Heart right ventricle (tissue), 16 donors: Measurements from ENCODE around the gene ITGAX. TPM values are rescaled to one million over a fixed set of nuclear protein-coding genes. Genes with fewer than 3 reads are reported as not detected.

ENCODE experiments used
- ATAC-seq, 8 donors: fragments of 200-7000 bp; cut with Tn5 transposase; one replicate each; pipeline ENCODE4 v1.9.1; 2020; ENCODE audit warnings: mild to moderate bottlenecking in 8 of 8, moderate library complexity in 8 of 8, moderate number of reproducible peaks in 1 of 8
- DNase-seq, 2 donors: peaks; one replicate each; pipeline ENCODE4 v3.0.0-alpha.2; 2020
- H3K27ac ChIP-seq, 10 donors: fragments of 200-600 bp; sonication (generic) in 2 of 10; one replicate each; pipeline versions ENCODE4 v1.5.0 to v1.8.0; 2020 to 2022; ENCODE audit warnings: mild to moderate bottlenecking in 3 of 10
- H3K27me3 ChIP-seq, 7 donors: fragments of 200-600 bp; one replicate each; pipeline ENCODE4 v1.8.0; 2021 to 2022; ENCODE audit warnings: mild to moderate bottlenecking in 2 of 7
- H3K36me3 ChIP-seq, 9 donors: fragments of 200-600 bp; sonication (generic) in 1 of 9; one replicate each; pipeline versions ENCODE4 v1.5.0 to v1.8.0; 2020 to 2022; ENCODE audit warnings: mild to moderate bottlenecking in 2 of 9
- H3K4me1 ChIP-seq, 9 donors: fragments of 200-600 bp; sonication (generic) in 1 of 9; one replicate each; pipeline versions ENCODE4 v1.5.0 to v1.8.0; 2020 to 2022; ENCODE audit warnings: mild to moderate bottlenecking in 4 of 9
- H3K4me3 ChIP-seq, 10 donors: fragments of 200-600 bp; sonication (generic) in 2 of 10; one replicate each; pipeline versions ENCODE4 v1.5.0 to v1.8.0; 2020 to 2022; ENCODE audit warnings: mild to moderate bottlenecking in 7 of 10, moderate library complexity in 2 of 10
- H3K9me3 ChIP-seq, 11 donors: fragments of 200-600 bp in 10 of 11; sonication (generic) in 2 of 11; one replicate each; pipeline versions ENCODE4 v1.5.0 to v1.8.0; 2013 to 2022; ENCODE audit warnings: mild to moderate bottlenecking in 2 of 11, control low read depth in 1 of 11, moderate library complexity in 1 of 11
- CTCF ChIP-seq, 9 donors: fragments of 200-600 bp; sonication (generic) in 2 of 9; IDR thresholded peaks; one replicate each; pipeline versions ENCODE4 v1.5.0 to v1.8.0; 2021 to 2022; ENCODE audit warnings: antibody characterized with exemption in 9 of 9, mild to moderate bottlenecking in 5 of 9, moderate library complexity in 1 of 9
- WGBS, 2 donors: extraction: QIAGEN DNeasy Blood & Tissue Kit; methylation state at CpG; one replicate each; pipeline ENCODE4 v1.1.7; 2013; ENCODE audit warnings: inconsistent platforms in 1 of 2; 5-methylcytosine and 5-hydroxymethylcytosine counted together
- intact Hi-C, 10 donors: fragments of 100-400 bp; cut with DNase I; formaldehyde crosslinking; loops; one replicate each; pipeline versions ENCODE4 v1.11.1 to v1.14.2; 2022
- polyA plus RNA-seq, 2 donors: library from polyadenylated mRNA; stranded (reverse); fragments of 200-250 nt; gene quantifications; one replicate each; pipeline ENCODE4 v1.2.3, GENCODE V29; 2013
- total RNA-seq, 10 donors: library from RNA; stranded (reverse); fragmentation: NEBNext Ultra II Directional in 3 of 10; extraction: Animal tissue kit (Norgen Biotek cat#: 25700) in 3 of 10; gene quantifications; one replicate each; pipeline versions ENCODE4 v1.2.1 to v1.2.4, GENCODE V29; 2021 to 2023
- donor health status: Arrhythmogenic right ventricular cardiomyopathy.
- donor health status: ischemic (EF 13 %, LVEDD 7.1; RV severe dilation, severe dysfunction).
- donor health status: healthy with polysubstance abuse.
- donor health status: DM: no; HTN: yes; CAD: no.
- donor health status: DM: no; HTN: no; CAD: no.
- donor health status: ischemic (EF 25% LVEDD 6.9; RV normal size, moderate dysfunction).
- donor health status: ischemic (EF 25% LVEDD 5.7; RV mildly dilated, moderate dysfunction).
- donor health status: healthy.
- donor health status: DM: yes; HTN: yes; CAD: no.
- donor health status: Ischemic cardiomyopathy.
- donor health status: ischemic (EF 35%, LVEDD 5.7; RV mildly dilated, moderate dysfunction).
- donor health status: nonischemic (EF 11% LVEDD 7.7; RV severe dilation, severe dysfunction).
- donor health status: DM: yes; HTN: yes; CAD: no.
- donor health status: PGD.
- donor health status: ischemic (EF 29% LVEDD 5.4; RV normal size, mild dysfunction).
- donor health status: nonischemic (EF 23%, LVEDD 6.1; RV moderate dilation, normal function).

The ITGAX gene
- total and polyA plus RNA-seq, 12 donors = 0.79 to 18.5 (median 1.9) TPM

- ATAC-seq = peak in 1 of 8 donors; percentile 20
- Histone ChIP-seq H3K9me3 (peaks cover 0 to 6% (median 0%) of the 10 kb centered on the region in 11 donors), H3K4me1 (peaks cover 0 to 2% (median 0%) of the 10 kb centered on the region in 9 donors), H3K27me3 (peaks cover 0 to 35% (median 4%) of the 10 kb centered on the region in 7 donors), H3K4me3 (no peak overlapping the region), H3K36me3 (peaks cover 0 to 50% (median 0%) of the 10 kb centered on the region in 9 donors), H3K27ac (no peak overlapping the region)
- intact Hi-C loops = no loop called here
- WGBS, 2 donors = 71 to 75% methylated on average over 12 of the region's 12 CpGs
- no peak for DNase-seq
- TF ChIP-seq CTCF (IDR thresholded peaks at IDR 0.05) = no peak
These were observed 25.2 kb downstream of the ITGAX start for GRCh38 chr16:31380201-31380600.

GRCh38 chr16:31382485-31383161, 27.6 kb downstream of the ITGAX start:
- Histone ChIP-seq H3K27ac (no peak overlapping the region), H3K27me3 (peaks cover 0 to 39% (median 4%) of the 10 kb centered on the region in 7 donors), H3K4me3 (no peak overlapping the region), H3K36me3 (peaks cover 0 to 35% (median 0%) of the 10 kb centered on the region in 9 donors), H3K9me3 (no peaks in the 10 kb centered on the region), H3K4me1 (peaks cover 0 to 10% (median 0%) of the 10 kb centered on the region in 9 donors)
- intact Hi-C loops = no loop called here
- ATAC-seq (peak; percentile 75 to 90 (median 88)), DNase-seq (peak; percentile 62 to 67)
- TF ChIP-seq CTCF (IDR thresholded peaks at IDR 0.05) = peak; percentile 17 to 85 (median 64)
- 19 to 22% methylated on average over 14 of the region's 14 CpGs for WGBS, 2 donors

GRCh38 chr16:31385680-31386079, 30.7 kb downstream of the ITGAX start:
- intact Hi-C loops = no loop called here
- WGBS, 2 donors = 84% methylated on average over 4 of the region's 4 CpGs
- H3K4me1 ChIP-seq = peaks cover 0 to 10% (median 0%) of the 10 kb centered on the region in 9 donors
- peaks cover 0 to 8% (median 0%) of the 10 kb centered on the region in 9 donors for H3K36me3 ChIP-seq
- peaks cover 0 to 53% (median 16%) of the 10 kb centered on the region in 7 donors for H3K27me3 ChIP-seq
- no peak for DNase-seq
- H3K4me3 ChIP-seq = no peak overlapping the region
- TF ChIP-seq CTCF (IDR thresholded peaks at IDR 0.05) = no peak
- no peak for ATAC-seq
- H3K27ac ChIP-seq = no peak overlapping the region
- H3K9me3 ChIP-seq = no peaks in the 10 kb centered on the region

- Histone ChIP-seq H3K4me3 (no peak overlapping the region), H3K27ac (no peak overlapping the region), H3K9me3 (no peaks in the 10 kb centered on the region), H3K36me3 (peaks cover 0 to 1% (median 0%) of the 10 kb centered on the region in 9 donors), H3K4me1 (peaks cover 0 to 17% (median 0%) of the 10 kb centered on the region in 9 donors), H3K27me3 (peaks cover 0 to 53% (median 16%) of the 10 kb centered on the region in 7 donors)
- peak in 2 of 8 donors; percentile 32 to 51 for ATAC-seq
- no peak for DNase-seq
- 44 to 49% methylated on average over 6 of the region's 6 CpGs for WGBS, 2 donors
- intact Hi-C loops = no loop called here
- no peak for TF ChIP-seq CTCF (IDR thresholded peaks at IDR 0.05)
These were observed 31.4 kb downstream of the ITGAX start for GRCh38 chr16:31386157-31386984.
